ENCODE results near the gene DENND1A.

DNA sequence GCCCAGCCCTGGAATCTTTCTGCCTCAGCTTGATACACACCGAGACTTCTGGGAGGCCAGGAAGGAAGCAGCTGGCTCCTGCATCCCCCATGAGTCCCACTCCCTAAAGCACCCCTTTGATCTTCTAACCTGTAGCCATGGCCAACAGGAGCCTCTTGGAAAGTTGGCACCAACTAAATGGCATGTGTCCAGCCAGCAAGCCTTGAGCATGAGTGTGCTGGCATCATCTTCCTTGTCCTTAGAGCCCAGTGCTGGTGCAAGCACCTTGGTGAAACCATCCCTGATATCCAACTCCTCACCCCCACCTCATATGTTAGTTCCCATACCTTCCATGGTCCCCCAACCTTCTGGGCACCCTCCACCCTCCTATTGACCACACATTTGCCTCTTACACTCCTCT lies 443.5 kb downstream of the DENND1A start:
- TF ChIP-seq CTCF (IDR thresholded peaks at IDR 0.05; ENCODE audit: insufficient read depth, low read length, poor library complexity, severe bottlenecking) (no peak), EZH2phosphoT487 (conservative IDR thresholded peaks at IDR 0.05; ENCODE audit: low read length) (no peak)

All from SU-DHL-6 (cell line).